Ramos (cell line): ENCODE data around the gene CERS1.

Experiments
- in situ Hi-C: fragments of 300-500 bp; cut with MboI; formaldehyde crosslinking; loops from one replicate; pipeline ENCODE4 v1.14.3; 2022; ENCODE audit warnings: low sequenced_read_pairs; ENCODE audit not compliant: unreplicated experiment

The CERS1 gene

DNA sequence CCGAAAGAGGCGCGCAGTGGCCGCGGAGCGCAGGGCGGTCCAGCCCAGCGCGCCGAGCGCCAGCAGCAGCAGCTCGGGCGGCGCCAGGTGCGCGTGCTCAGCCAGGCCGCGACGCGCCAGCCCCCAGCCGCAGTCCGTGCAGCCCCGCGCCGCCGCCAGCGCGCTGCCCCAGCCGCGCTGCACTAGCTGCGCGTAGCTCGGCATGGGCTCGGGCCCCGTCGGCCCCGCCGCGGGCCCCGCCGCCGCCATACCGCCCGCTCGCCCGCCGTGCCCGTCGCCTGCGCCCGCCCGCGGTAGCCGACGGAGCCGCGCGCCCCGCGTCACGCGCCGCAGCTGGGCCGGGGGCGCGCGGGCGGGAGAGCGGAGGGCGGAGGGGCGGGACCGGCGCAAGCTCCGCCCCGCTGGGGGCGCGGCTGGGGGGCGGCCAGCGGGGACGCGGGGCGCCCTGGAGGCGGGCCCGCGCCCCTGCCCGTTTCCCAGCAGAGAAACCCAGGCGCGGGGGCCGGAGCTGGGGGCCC lies at the start of gene CERS1:
Gene CERS1 (minus strand): TSS at position 335 of the 518 bp plus-strand sequence. CDS start 86 bp downstream, at position 249.
- in situ Hi-C loops, result no loop called here

- in situ Hi-C loops, result no loop called here
Measured at GRCh38 chr19:18945297-18945696, 49.3 kb upstream of the CERS1 start.

DNA sequence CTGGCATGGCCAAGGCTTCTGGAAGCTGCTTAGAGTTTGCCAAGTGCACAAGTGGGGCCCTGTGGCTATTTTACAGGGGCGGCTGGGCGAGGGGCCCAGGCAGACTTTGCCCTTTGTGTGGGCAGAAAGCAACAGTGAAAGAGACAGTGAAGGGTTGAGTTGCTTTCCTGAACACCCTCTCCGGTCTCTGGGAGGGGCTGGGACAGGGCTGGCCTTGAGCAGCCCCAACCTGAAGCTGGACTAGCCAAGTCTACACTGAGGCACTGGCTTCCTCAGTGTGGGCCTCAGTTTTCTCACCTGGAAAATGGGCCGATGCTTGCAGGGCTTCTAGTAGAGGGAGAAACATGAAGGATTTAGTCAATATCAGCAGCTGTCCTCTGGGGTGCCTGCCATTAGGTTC lies 47.5 kb upstream of the CERS1 start:
- in situ Hi-C loops, result no loop called here

DNA sequence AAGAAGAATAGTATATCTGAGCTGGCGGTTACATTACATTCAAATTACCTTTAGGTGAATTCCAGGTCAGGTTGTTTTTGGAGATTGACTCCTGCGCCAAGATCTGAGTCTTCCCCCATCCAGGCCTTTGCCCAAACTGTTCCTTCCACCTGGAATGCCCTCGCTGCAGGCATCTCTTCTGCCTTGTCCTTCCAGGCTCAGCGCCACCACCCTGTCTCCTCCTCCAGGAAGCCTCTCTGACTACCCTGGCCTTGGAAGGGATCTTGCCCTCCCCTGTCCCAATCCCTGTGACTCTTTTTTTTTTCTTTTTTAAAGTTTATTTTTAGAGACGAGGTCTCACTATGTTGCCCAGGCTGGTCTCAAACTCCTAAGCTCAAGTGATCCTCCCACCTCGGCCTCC lies 46.7 kb upstream of the CERS1 start:
- in situ Hi-C loops, result no loop called here

- in situ Hi-C loops, result no loop called here
Measured at GRCh38 chr19:18941628-18942354, 45.8 kb upstream of the CERS1 start.

- in situ Hi-C loops, result no loop called here
Measured at GRCh38 chr19:18940769-18941627, 45.0 kb upstream of the CERS1 start, which contains the start of gene HOMER3. TSS of gene HOMER3 (minus strand) at chr19:18941217. CDS start at chr19:18938982, 2,235 bp downstream.

DNA sequence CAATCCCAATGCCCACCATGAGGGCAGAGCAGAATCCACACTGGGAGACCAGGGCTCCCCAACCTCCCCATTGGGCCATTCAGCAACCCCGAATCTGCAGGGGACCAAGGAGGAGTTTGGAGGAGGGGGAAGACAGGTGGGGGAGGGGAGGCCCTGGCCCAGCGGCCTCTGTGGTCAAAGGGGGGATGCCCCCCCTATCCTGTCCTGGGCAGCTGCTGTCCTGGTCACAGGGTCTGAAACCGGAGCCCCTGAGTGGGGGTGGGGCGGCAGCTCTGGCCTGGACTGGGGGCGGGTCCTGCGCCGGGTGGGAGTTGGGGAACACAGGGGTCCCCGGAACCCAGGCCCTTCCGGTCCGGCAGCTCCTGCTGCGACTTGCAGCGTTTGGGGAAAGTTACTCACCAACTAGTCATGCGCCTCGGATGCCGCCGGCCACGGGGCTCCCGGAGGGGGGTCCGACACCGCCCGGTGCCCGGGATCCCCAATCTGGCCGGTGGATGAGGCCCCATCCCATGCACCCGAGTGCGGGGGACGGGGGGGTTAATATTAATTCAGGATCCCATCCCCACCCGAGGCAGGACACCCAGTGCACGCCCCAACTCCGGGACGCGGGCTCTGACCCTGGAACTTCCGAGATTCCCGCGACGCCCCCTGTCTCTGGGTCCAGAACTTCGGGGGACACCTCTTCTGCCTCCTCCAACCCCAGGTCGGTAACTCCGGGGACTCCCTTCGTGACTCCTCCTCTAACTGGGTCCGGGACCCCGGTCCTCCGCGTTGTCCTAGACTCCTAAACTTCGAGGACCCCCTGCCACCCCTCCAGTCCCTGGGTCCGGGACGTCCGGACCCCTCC lies 44.2 kb upstream of the CERS1 start:
- in situ Hi-C loops, result no loop called here

GRCh38 chr19:18939163-18939562 lies 43.2 kb upstream of the CERS1 start:
- in situ Hi-C loops, result no loop called here

GRCh38 chr19:18933297-18933696 lies 37.3 kb upstream of the CERS1 start:
- in situ Hi-C loops, result no loop called here

DNA sequence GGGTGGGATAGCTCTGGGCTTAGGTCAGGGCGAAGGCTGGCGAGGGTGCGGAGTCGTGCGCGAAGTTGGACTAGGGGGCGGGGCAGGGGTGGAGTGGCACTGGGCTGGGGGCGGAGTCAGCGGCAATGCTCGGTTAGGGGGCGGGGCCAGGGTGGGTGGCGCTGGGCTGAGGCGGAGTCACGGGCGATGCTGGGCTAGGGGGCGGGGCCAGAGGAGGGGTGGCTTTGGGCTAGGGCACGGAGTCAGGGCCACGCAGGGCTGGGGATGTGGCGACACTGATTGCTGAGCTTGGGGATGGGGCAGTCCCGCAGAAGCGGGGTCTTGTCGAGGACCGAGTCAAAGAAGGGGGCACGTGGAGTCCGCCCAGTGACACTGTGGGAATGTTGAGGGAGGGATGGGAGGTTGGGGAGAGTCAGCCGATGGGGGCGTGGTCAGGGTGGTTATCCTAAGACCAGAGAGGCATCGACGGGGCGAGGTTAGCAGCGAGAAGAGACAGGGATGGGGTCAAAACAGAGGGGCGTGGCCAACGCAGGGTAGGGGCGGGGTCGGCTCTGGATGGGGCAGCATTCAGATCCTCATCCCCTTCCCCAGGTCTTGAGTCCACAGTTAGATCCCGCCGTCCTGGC lies 36.4 kb upstream of the CERS1 start:
- in situ Hi-C loops, result no loop called here

- in situ Hi-C loops, result no loop called here
Measured at GRCh38 chr19:18931316-18932162, 35.6 kb upstream of the CERS1 start.

DNA sequence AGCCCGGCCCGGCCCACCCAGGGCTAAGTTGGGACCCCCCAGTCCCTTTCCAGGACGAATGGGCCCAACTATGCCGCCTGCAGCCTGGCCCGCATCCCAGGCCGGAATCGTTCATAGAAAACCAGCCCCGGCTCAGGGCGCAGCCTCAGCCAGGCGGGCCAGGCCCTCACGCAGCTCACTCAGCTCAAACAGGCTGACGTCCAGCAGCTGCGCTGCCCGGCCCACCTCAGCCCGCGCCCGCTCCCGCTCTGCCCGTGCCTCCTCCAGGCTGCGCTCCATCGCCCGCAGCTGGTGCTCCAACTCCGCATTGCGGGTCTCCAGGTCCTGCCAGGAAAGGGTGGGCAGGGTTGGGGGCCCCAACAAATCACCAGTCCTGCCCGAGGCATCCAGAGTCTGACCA lies 33.4 kb upstream of the CERS1 start:
- in situ Hi-C loops, result no loop called here

GRCh38 chr19:18928018-18928805 lies 32.3 kb upstream of the CERS1 start:
- in situ Hi-C loops, result no loop called here

DNA sequence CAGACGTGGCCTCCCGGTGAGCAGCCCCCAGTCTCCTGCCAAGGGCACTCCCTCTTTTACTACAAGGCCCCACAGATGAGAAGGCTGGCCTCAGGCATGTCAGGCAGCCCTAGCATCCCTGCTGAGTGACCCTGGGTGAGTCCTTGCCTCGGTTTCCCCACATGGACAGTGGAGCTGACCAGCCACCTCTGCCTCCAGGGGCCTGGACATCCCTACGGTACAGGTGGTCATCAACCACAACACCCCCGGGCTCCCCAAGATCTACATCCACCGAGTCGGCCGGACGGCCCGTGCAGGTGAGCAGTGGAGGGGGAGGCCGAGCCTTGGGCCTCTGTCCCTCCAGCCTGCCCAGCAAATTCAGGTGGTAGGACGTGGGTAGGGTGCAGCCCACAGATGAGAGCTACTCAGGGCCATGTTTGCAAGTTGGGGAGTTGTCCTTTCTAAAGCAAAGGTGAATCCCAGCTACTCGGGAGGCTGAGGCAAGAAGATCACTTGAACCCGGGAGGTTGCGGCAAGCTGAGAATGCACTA lies 28.8 kb upstream of the CERS1 start:
- in situ Hi-C loops, result no loop called here

DNA sequence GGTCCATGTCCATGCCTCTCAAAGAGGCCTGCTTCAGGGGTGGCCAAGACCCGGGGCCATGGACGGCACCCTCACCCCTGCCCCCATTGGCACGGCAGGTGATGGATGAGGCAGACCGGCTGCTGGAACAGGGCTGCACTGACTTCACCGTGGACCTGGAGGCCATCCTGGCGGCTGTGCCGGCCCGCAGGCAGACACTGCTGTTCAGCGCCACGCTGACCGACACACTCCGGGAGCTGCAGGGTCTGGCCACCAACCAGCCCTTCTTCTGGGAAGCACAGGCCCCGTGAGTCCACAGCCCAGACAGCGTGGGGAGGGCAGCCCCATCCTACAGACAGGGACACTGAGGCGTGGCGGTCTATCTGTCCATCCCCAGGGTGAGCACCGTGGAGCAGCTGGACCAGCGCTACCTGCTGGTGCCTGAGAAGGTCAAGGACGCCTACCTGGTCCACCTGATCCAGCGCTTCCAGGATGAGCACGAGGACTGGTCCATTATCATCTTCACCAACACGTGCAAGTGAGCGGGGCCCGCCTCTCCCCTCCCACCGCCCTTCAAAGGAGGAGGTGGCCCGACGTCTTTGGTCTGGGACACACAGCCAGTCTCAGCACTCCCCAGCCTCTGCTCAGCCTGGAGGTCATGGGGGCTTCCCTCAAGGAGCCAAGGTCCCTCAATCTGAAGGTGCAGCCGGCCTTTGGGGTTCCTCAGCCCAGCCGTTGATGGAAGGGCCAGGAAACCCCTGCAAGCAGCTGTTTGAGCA lies 26.4 kb upstream of the CERS1 start:
- in situ Hi-C loops, result no loop called here

GRCh38 chr19:18921593-18921992 lies 25.6 kb upstream of the CERS1 start:
- in situ Hi-C loops, result no loop called here

DNA sequence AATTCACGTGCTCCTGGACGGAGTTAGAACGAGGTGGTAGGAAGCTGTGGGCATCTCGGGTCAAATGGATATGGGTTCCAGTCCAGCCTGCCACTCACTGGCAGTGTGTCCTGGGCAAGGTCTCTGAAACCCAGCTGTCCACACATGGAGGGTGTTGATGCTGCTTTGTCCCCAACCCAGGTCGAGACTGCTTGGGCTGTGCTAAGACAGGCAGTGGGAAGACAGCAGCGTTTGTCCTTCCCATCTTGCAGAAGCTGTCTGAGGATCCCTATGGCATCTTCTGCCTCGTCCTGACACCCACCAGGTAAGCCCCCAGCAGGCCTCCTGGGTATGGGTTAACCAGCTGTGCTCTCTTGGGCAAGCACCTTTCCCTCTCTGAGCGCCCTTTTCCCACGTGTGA lies 24.4 kb upstream of the CERS1 start:
- in situ Hi-C loops, result no loop called here
